ENCODE measurements around the gene FOXN4. TPM values are rescaled to one million over a fixed set of nuclear protein-coding genes. Genes with fewer than 3 reads are reported as not detected.

The FOXN4 gene
- total and polyA plus RNA-seq, 8 donors: 0.51 to 2.0 (median 1.1) TPM; not detected in 2

- Histone ChIP-seq H3K27me3 (no peaks in the 10 kb centered on the region), H3K4me3 (no peak overlapping the region), H3K36me3 (peaks cover 0 to 60% of the 10 kb centered on the region in 2 donors), H3K27ac (no peak overlapping the region), H3K4me1 (no peaks in the 10 kb centered on the region), H3K9me3 (no peaks in the 10 kb centered on the region)
- DNase-seq (no peak), ATAC-seq (no peak)
- TF ChIP-seq, protein P1, sequence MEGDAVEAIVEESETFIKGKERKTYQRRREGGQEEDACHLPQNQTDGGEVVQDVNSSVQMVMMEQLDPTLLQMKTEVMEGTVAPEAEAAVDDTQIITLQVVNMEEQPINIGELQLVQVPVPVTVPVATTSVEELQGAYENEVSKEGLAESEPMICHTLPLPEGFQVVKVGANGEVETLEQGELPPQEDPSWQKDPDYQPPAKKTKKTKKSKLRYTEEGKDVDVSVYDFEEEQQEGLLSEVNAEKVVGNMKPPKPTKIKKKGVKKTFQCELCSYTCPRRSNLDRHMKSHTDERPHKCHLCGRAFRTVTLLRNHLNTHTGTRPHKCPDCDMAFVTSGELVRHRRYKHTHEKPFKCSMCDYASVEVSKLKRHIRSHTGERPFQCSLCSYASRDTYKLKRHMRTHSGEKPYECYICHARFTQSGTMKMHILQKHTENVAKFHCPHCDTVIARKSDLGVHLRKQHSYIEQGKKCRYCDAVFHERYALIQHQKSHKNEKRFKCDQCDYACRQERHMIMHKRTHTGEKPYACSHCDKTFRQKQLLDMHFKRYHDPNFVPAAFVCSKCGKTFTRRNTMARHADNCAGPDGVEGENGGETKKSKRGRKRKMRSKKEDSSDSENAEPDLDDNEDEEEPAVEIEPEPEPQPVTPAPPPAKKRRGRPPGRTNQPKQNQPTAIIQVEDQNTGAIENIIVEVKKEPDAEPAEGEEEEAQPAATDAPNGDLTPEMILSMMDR (IDR thresholded peaks at IDR 0.05): no peak
- intact Hi-C loops (cut with DNase I): no loop called here
Measured at GRCh38 chr12:109241936-109242335, 67.1 kb downstream of the FOXN4 start.

- H3K4me1 ChIP-seq: no peaks in the 10 kb centered on the region
- no peaks in the 10 kb centered on the region for H3K9me3 ChIP-seq
- no peak overlapping the region for H3K4me3 ChIP-seq
- H3K36me3 ChIP-seq: peaks cover 0 to 52% of the 10 kb centered on the region in 2 donors
- TF ChIP-seq, protein P1 (IDR thresholded peaks at IDR 0.05): no peak
- no peak for ATAC-seq
- no peaks in the 10 kb centered on the region for H3K27me3 ChIP-seq
- intact Hi-C loops (cut with DNase I): no loop called here
- DNase-seq: no peak
- H3K27ac ChIP-seq: no peak overlapping the region
Measured at GRCh38 chr12:109240365-109240764, 68.7 kb downstream of the FOXN4 start.

GRCh38 chr12:109239691-109240090, 69.4 kb downstream of the FOXN4 start:
- H3K4me3 ChIP-seq: no peak overlapping the region
- no peak overlapping the region for H3K27ac ChIP-seq
- no peaks in the 10 kb centered on the region for H3K4me1 ChIP-seq
- no peaks in the 10 kb centered on the region for H3K27me3 ChIP-seq
- TF ChIP-seq, protein P1 (IDR thresholded peaks at IDR 0.05): no peak
- intact Hi-C loops (cut with DNase I): no loop called here
- H3K36me3 ChIP-seq: peaks cover 0 to 52% of the 10 kb centered on the region in 2 donors
- no peak for DNase-seq
- no peak for ATAC-seq
- no peaks in the 10 kb centered on the region for H3K9me3 ChIP-seq

GRCh38 chr12:109239179-109239578, 69.9 kb downstream of the FOXN4 start:
- no peak overlapping the region for H3K27ac ChIP-seq
- H3K36me3 ChIP-seq: peaks cover 0 to 52% of the 10 kb centered on the region in 2 donors
- TF ChIP-seq, protein P1 (IDR thresholded peaks at IDR 0.05): no peak
- intact Hi-C loops (cut with DNase I): no loop called here
- no peak overlapping the region for H3K4me3 ChIP-seq
- ATAC-seq (no peak), DNase-seq (no peak)
- no peaks in the 10 kb centered on the region for H3K9me3 ChIP-seq
- no peaks in the 10 kb centered on the region for H3K4me1 ChIP-seq
- H3K27me3 ChIP-seq: no peaks in the 10 kb centered on the region

GRCh38 chr12:109236257-109236656, 72.8 kb downstream of the FOXN4 start:
- peaks cover 0 to 54% of the 10 kb centered on the region in 2 donors for H3K36me3 ChIP-seq

More at GRCh38 chr12:109236257-109236656, 72.8 kb downstream of the FOXN4 start:
- Histone ChIP-seq H3K4me3 (no peak overlapping the region), H3K27me3 (no peaks in the 10 kb centered on the region), H3K4me1 (no peaks in the 10 kb centered on the region), H3K27ac (no peak overlapping the region), H3K9me3 (no peaks in the 10 kb centered on the region)
- intact Hi-C loops (cut with DNase I): no loop called here
- DNase-seq (no peak), ATAC-seq (no peak)
- TF ChIP-seq, protein P1 (IDR thresholded peaks at IDR 0.05): no peak
